COLO829 (cell line): ENCODE results near the gene PITRM1.
A peak's percentile ranks its signal among the peaks of the same experiment; 100 is the strongest.

ENCODE experiments used
- DNase-seq: peaks from one replicate; pipeline ENCODE4 v3.0.0; 2012; ENCODE audit warnings: low spot score

The PITRM1 gene

DNA sequence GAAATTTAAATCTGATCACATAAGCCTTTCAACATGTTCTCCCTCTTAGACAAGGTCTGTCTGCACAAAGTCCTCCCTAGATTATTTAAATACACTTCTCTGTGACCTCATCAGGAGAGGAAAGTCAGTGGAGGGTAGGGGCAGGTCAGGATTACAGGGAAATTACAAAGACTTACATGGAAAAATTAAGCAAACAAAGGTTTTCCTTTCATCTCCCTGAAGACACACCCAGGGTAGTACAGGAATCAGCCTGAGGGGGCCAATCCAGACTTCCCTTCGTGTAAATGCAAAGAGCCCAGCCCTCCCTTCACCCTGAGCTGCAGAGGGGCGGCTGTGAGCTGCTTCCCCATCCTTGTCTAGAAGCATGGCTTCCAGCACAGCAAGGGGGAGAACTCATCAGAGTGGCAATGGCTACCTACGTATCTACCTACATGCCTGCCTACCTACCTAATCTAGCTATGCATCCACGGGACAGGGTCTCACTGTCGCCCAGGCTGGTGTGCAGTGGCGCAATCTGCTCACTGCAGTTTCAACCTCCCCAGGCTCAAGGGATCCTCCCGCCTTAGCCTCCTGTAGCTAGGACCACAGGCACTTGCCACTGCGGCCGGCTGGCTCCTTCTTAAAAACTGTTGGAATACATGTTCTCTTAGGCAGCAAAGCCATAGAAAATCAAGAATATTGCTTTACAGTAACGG, 33.2 kb downstream of the PITRM1 start:
- peak; percentile 6 for DNase-seq

DNA sequence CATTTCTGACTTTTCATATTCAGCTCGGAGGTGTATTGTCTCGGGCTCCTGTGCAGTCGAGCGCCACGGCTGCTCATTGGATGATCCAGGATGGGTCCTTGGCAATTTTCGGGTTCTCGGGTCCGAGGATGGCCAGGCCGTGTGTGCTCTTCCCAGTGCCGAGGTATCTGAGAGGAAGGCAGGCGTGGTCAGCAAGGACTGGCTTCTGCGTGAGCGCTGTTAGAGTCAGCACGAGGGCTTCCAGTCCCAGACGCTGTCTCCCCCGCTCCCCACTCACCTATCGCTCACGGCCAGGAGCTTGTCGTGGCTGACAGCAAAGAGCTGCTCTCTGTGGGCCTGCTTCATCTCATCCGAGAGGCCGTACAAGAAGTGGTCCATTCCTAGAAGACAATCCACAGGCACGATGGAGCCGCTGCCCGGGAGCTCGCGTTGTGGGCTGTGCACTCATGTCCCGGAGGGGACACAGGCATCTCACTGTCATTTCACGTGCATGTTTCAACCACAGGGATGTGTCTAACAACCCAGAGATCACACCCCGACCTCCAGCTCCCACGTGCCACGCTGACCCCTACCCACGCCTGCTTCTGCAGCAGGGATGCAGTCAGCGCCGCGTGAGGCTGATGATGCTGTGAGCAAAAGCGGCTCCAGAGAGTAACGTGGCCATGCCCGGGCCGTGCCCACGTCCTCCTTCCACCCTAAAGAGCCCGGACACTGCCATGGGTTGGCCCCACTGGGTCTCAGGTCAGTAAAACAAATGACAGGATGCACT, 34.4 kb downstream of the PITRM1 start:
- no peak for DNase-seq

- no peak for DNase-seq
Measured at GRCh38 chr10:3136763-3137611, 35.6 kb downstream of the PITRM1 start.

DNA sequence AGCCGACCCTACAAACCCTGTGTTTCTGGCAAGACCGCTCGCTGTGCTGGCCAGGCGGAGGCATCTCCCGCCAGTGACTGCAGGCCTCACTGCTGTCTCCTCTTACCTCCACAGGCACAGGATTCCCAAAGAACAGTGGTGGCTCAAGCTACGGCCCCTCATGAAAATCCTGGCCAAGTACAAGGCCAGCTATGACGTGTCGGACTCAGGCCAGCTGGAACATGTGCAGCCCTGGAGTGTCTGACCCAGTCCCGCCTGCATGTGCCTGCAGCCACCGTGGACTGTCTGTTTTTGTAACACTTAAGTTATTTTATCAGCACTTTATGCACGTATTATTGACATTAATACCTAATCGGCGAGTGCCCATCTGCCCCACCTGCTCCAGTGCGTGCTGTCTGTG, 36.2 kb downstream of the PITRM1 start:
- DNase-seq = no peak

- no peak for DNase-seq
Measured at GRCh38 chr10:3135006-3135405, 37.6 kb downstream of the PITRM1 start.

DNA sequence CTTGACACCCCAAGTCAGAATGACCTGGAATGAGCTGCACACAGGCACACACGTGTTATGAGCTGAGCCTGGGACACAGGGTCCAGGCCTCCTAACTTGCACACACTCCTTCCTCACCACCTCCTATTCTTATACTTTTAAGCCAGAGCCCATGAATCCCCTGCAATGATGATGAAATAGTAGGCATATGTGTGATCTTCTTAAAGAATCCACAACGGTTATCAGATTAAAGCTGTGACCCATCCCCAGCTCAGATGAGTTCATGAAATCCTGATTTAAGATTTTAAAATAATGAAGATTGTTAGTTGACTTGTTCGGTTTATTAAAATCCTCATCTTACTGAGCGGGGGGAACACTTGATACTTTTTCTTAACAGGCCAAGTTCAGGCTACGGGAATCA, 38.6 kb downstream of the PITRM1 start:
- DNase-seq = no peak

- DNase-seq = no peak
Measured at GRCh38 chr10:3132036-3133025, 40.3 kb downstream of the PITRM1 start.

DNA sequence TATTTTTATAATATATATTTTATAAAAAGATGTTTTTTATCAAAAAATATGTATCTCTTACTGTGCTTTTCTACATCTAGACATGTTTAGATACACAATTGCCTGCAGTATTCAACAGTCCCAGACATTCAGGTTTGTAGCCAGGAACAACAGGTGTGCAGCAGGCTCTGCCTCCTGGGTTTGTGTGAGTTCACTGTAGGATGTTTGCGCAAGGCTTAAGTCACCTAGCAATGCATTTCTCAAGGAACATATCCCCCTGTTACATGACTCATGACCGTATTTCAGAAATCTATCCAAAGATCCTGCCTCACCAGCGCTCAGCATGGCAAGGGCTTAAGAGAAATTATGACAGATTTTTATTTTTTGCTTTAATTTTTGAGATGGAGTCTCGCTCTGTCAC, 41.5 kb downstream of the PITRM1 start:
- DNase-seq = no peak

DNA sequence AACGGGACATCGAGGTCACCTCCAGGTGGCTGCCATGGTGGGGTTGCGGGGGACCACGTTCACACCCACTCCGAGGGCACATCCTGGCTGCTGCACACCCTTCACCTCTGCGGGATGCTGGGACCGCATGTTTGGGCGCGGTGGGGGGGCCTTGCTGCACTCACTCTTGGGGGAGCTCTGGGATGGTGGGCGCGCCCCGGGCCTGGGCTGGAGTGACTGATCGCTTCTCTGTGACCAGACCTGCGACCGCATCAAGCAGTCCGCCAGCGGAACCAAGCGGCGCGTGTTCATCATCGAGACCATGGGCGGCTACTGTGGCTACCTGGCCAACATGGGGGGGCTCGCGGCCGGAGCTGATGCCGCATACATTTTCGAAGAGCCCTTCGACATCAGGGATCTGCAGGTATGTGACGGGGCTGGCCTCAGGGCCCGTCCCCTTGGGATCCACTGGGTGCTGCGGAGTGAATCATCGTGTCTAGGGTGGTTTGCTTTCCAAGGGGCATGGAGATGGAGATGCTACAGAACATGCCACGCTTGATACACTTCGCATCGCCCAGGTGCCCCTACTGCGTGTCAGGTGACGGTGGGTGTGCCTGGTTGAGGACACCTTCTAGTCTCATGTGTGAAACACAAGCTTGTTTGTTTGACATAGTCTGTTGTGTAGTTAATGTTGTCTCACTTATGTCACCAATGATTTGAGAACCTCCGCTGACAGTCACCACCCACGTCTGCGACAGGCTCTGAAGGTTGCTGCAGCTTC, 42.8 kb downstream of the PITRM1 start:
- no peak for DNase-seq

DNA sequence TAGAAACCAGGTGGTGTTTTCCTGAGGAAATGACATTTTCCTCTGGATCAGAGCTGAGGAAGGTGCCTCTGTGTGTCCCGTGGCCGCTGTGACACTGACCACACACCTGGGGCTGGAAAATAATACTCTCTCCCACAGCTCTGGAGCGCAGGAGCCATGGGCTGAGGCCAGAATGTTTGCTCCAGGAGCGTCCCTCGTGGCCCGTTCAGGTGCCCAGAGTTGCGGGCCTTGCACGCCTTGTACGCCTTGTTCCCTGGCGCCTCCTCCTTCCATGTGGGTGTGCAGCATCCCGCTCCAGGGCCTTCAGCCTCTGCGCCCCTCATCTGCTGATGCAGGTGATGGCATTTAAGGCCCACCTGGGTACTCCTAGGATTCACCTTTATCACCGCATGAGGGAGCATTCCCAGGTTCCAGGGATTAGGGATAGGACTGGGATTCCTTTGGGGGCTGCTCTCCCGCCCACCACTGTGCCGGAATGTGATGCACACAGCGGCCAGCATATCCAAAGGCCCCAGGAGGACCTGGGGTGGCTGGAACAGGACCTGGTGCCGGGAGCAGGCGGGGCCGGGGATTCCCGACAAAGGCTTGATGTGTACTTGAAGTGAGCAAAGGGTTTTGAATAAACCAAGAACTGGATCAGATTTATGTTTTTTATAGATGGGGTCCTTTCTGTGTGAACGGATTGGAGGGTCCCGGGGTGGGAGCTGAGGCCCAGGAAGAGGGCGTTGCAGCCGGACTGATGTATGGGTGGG, 44.0 kb downstream of the PITRM1 start:
- no peak for DNase-seq

DNA sequence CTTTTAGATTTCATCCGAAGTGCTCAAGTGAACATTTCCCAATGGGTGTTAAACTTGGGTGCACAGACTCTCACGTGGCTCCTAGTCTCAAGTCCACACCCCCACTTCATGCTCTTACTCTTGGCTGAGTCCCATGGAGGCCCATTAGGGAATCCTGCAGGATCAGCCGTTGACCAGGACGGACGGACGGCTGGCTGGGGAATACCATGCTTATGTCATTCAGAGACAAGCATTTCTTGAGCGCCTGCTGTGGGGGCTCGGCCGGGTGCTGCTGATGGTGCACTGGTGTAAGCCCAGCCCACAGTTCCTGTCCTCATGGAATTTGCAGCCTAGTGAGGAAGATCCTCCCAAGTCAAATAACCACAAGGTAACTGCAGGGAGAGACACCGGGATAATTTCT, 44.7 kb downstream of the PITRM1 start:
- DNase-seq = no peak

DNA sequence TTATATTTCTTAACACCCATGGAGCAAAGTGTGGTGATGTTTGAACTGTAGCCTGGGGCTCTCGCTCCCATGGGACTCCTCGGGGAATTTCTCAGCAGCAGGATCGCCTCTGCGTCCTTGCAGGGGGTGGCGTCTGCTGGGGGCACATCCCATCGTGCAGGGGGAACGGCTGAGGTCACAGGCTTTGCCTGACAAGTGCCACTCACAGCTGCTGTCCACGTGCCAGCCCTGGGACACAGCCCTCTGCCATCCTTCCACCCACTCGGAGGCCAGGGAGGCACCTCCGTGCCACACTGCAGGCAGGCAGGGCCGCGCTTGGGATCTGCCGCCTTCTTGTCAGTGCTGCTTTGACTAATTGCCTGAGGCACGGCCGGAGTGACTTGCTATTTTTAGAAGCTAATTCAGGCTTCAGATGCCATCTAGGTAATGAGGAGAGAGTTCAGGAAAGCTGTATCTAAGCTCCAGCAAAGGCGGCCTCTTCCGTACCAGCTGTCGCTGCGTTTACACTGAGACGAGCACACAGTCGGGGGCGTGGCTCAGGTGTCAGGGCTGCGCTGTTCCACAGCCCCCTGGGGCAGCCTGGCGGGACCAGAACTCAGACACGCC, 45.7 kb downstream of the PITRM1 start:
- no peak for DNase-seq

DNA sequence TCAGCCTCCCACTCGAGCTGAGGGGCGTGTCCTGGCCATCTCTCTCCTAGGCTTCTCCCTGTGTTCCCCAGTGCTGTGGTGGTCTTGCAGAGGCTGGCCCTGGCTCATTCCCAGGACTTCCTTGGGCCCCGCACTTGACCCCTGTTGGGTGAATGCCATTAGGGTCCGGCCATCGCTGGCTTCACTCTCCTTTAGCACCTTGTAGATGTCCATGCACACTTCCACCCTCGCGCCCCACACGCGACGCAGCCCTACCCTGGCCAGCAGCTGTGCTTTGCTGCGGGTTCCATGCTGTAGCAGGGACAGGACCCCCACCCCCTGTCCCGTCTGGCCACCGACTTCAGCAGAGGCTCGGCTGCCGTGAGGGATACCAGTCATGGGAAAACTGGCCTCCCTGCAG, 46.3 kb downstream of the PITRM1 start:
- no peak for DNase-seq

GRCh38 chr10:3125527-3126170, 46.9 kb downstream of the PITRM1 start:
- no peak for DNase-seq

- no peak for DNase-seq
Measured at GRCh38 chr10:3124412-3125175, 48.0 kb downstream of the PITRM1 start.

DNA sequence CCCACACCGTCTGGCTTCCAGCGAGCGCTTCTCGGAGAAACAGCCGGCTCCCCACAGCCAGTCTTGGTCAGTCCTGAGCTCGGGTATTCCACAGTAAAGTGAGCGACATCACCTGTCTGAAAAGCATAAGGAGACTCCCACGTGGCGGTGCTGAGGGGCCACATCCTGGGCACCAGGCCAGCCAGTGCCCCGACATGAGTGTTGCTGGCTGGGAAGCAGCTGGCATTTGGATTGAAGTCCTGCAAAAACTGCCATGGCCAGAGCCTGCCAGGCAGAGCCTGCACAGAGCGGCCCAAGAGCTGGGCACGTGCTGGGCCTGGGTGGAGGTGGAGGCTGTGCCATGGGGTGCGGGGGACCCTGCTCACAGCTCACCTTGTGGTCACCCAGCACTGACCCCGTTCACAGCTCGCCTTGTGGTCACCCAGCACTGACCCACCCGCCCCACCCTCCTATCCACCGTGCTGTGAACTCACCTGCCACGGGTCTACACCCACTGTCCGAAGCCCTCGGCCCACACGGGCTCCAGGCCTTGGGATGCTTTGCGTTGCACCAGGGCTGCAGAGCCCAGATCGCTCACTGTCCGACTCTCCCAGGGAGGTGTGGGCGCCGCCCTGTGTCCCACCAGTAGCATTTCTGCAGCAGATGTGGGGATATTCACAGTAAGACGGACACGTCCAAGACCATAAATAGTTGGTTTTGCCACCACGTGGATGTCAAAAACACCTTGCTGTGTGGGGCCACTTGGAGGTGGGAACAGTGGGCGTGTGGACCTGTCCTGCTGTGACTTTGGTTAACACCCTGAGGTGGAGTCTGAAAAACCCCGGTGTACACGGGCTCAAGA, 48.8 kb downstream of the PITRM1 start:
- no peak for DNase-seq

DNA sequence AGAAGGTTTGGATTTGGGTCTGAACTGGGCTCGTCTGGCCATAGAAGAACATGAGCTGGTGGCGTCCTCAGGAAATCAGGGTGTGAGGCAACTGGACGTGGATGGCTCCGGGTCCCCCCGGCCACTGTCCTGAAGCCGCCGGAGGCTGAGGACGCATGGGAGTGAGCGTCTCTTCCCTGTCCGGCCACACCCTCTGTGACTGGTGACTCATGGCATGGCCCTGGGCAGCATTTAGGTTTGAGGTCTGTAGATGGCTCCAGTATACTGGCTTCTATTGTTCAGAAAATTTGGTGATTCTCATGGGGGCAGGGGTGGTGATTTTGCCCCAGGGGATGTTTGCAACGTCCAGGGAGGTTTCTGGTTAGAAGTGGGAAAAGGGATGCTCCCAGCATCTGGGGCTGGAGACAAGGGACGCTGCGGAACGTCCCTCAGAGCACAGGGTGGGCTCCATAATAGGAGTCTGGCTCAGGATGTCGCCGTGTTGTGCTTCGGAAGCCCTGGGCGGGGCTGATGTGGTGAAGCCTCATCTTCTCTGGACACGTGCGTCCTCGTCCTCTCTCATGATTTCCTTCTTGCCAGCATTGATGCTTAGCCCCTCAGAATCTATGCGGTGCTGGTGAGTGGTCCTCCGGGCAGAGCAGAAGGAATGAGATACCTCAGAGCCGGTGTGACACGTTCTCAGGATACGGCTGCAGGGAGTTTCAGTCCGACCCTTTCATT, 49.9 kb downstream of the PITRM1 start:
- DNase-seq = no peak
